ENCODE measurements around the gene LOXL1.

DNA sequence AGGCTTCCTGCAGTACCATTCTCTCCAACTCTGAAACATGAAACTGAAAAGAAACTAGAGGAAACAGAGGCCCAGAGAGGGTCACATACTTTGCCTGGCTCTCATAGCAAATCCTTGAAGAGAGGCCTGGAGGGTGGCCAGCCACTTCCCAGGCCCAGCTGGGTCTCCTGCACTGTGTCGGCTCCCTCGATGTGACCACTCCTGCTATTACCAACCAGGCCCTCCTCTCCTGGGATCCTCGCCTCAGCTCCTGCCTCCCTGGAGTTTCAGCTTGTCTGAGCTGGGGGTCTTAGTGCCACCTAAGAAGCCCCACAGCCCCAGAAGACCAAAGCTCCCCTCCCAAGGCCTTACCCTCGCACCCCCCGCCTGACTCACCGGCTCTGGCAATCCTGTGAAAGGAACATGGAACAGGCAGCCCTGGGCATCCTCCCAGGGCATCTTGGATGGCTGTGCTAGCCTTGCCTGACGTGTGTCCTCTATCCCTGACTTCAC is 4.6 kb downstream of the LOXL1 start:
- TF ChIP-seq, protein P1, sequence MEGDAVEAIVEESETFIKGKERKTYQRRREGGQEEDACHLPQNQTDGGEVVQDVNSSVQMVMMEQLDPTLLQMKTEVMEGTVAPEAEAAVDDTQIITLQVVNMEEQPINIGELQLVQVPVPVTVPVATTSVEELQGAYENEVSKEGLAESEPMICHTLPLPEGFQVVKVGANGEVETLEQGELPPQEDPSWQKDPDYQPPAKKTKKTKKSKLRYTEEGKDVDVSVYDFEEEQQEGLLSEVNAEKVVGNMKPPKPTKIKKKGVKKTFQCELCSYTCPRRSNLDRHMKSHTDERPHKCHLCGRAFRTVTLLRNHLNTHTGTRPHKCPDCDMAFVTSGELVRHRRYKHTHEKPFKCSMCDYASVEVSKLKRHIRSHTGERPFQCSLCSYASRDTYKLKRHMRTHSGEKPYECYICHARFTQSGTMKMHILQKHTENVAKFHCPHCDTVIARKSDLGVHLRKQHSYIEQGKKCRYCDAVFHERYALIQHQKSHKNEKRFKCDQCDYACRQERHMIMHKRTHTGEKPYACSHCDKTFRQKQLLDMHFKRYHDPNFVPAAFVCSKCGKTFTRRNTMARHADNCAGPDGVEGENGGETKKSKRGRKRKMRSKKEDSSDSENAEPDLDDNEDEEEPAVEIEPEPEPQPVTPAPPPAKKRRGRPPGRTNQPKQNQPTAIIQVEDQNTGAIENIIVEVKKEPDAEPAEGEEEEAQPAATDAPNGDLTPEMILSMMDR (IDR thresholded peaks at IDR 0.05): no peak
- TF ChIP-seq POLR2A (IDR thresholded peaks at IDR 0.05): no peak

Data from Peyer's patch (tissue), 4 donors.